Measurements from ENCODE around the gene SMIM28.

SMIM28 gene

DNA sequence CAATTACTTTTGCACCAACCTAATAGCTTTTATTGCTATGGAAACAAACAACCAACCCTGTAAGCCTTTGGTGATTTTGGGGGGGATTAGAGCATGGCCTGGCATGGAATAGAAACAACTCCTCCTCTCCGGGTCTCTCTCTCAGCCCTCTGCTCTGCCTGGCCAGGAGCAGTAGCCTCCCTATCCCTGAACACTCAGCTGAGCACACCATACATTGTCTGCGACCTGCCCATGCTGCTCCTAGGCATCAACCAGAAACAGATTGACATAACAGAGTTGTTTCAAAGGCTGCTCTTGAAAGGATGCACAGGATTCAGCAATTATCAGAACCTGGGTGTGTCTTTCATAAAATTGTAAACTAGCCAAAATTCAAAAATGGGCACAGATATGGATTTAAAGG is 29.8 kb upstream of the SMIM28 start:
- no peak for TF ChIP-seq TAF1 (IDR thresholded peaks at IDR 0.05; ENCODE audit: borderline replicate concordance, insufficient read depth, low read length)
- TF ChIP-seq FOXP2 (optimal IDR thresholded peaks at IDR 0.05; ENCODE audit: borderline replicate concordance, extremely low read depth, extremely low read length, insufficient read depth) = no peak
- TF ChIP-seq SIN3A (IDR thresholded peaks at IDR 0.05; ENCODE audit: borderline replicate concordance, insufficient read depth, low read length) = no peak
- no peak for TF ChIP-seq POLR2AphosphoS5 (IDR thresholded peaks at IDR 0.05; ENCODE audit: low read depth, low read length)
- no peak for TF ChIP-seq REST (IDR thresholded peaks at IDR 0.05; ENCODE audit: insufficient read depth in 1 of 2, low read depth in 2 of 2, low read length in 2 of 2)

DNA sequence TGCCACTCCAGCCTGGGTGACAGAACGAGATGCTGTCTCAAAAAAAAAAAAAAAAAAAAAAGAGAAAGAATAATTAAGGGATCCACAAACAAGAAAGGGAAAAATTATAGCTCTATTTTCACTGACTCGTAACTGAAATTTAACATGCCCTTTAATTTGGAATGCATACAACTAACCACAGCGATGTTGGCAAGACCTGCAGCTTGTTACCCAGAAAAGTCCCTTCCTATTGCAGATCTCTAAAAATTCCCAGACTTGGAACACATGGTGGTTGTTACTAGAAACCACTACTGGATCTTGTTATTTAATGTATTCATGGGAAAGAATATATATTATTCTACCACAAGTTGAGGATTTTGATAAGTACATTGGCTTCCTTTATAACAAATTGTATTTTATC is 27.8 kb upstream of the SMIM28 start:
- TF ChIP-seq FOXP2 (optimal IDR thresholded peaks at IDR 0.05; ENCODE audit: borderline replicate concordance, extremely low read depth, extremely low read length, insufficient read depth) (no peak), SIN3A (IDR thresholded peaks at IDR 0.05; ENCODE audit: borderline replicate concordance, insufficient read depth, low read length) (no peak), TAF1 (IDR thresholded peaks at IDR 0.05; ENCODE audit: borderline replicate concordance, insufficient read depth, low read length) (no peak), REST (IDR thresholded peaks at IDR 0.05; ENCODE audit: insufficient read depth in 1 of 2, low read depth in 2 of 2, low read length in 2 of 2) (no peak), POLR2AphosphoS5 (IDR thresholded peaks at IDR 0.05; ENCODE audit: low read depth, low read length) (no peak)

- no peak for TF ChIP-seq POLR2AphosphoS5 (IDR thresholded peaks at IDR 0.05; ENCODE audit: low read depth, low read length)
Observed at GRCh38 chr6:138357928-138358327, 19.8 kb upstream of the SMIM28 start.

GRCh38 chr6:138370631-138371451 is 6.9 kb upstream of the SMIM28 start:
- TF ChIP-seq FOXP2 (optimal IDR thresholded peaks at IDR 0.05; ENCODE audit: borderline replicate concordance, extremely low read depth, extremely low read length, insufficient read depth) (no peak), TAF1 (IDR thresholded peaks at IDR 0.05; ENCODE audit: borderline replicate concordance, insufficient read depth, low read length) (no peak), REST (IDR thresholded peaks at IDR 0.05; ENCODE audit: insufficient read depth in 1 of 2, low read depth in 2 of 2, low read length in 2 of 2) (no peak), SIN3A (IDR thresholded peaks at IDR 0.05; ENCODE audit: borderline replicate concordance, insufficient read depth, low read length) (no peak), POLR2AphosphoS5 (IDR thresholded peaks at IDR 0.05; ENCODE audit: low read depth, low read length) (no peak)

DNA sequence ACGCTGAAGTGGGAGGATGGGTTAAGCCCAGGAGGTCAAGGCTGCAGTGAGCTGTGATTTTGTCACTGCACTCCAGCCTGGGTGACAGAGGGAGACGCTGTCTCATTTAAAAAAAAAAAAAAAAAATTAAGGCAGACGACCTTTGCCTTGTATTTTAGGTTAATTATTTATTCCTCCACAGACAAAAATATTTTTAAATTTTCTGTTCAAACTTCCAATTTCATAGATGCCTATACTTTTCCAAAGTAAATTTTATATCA is 6.3 kb upstream of the SMIM28 start:
- TF ChIP-seq SIN3A (IDR thresholded peaks at IDR 0.05; ENCODE audit: borderline replicate concordance, insufficient read depth, low read length) (no peak), REST (IDR thresholded peaks at IDR 0.05; ENCODE audit: insufficient read depth in 1 of 2, low read depth in 2 of 2, low read length in 2 of 2) (no peak), POLR2AphosphoS5 (IDR thresholded peaks at IDR 0.05; ENCODE audit: low read depth, low read length) (no peak), FOXP2 (optimal IDR thresholded peaks at IDR 0.05; ENCODE audit: borderline replicate concordance, extremely low read depth, extremely low read length, insufficient read depth) (no peak), TAF1 (IDR thresholded peaks at IDR 0.05; ENCODE audit: borderline replicate concordance, insufficient read depth, low read length) (no peak)
